ENCODE measurements around the gene TGM1. TPM values are rescaled to one million over a fixed set of nuclear protein-coding genes. Genes with fewer than 3 reads are reported as not detected.
A peak's percentile ranks its signal among the peaks of the same experiment; 100 is the strongest.

Gene TGM1
- total RNA-seq, 1 donor from 2014 or later: 88.7 TPM

GRCh38 chr14:24233538-24233866, 29.5 kb downstream of the TGM1 start:
- peak overlapping the region; percentile 63 for H3K4me3 ChIP-seq (ENCODE audit: low read depth, low read length)
- TF ChIP-seq CTCF (IDR thresholded peaks at IDR 0.05; ENCODE audit: insufficient read depth, low read length, severe bottlenecking): no peak
- no peaks in the 10 kb centered on the region for H3K27me3 ChIP-seq (ENCODE audit: control insufficient read depth, insufficient read depth, low read length)
- FAIRE-seq (no peak), DNase-seq (ENCODE audit: low read depth) (peak; percentile 21)
- H3K36me3 ChIP-seq (ENCODE audit: control insufficient read depth, insufficient read depth, low read length): peaks cover 16% of the 10 kb centered on the region

- H3K27me3 ChIP-seq (ENCODE audit: control insufficient read depth, insufficient read depth, low read length): no peaks in the 10 kb centered on the region
- TF ChIP-seq CTCF (IDR thresholded peaks at IDR 0.05; ENCODE audit: insufficient read depth, low read length, severe bottlenecking): no peak
- no peak for FAIRE-seq
- H3K36me3 ChIP-seq (ENCODE audit: control insufficient read depth, insufficient read depth, low read length): peaks cover 17% of the 10 kb centered on the region
- peak; percentile 35 for DNase-seq (ENCODE audit: low read depth)
- peak within 1 kb of the TSS; percentile 63 for H3K4me3 ChIP-seq (ENCODE audit: low read depth, low read length)
These were observed 30.1 kb downstream of the TGM1 start, which contains the start of gene GMPR2 for GRCh38 chr14:24232645-24233537. Gene GMPR2, plus strand, starts transcription at chr14:24232929. Its CDS starts 325 bp downstream, at chr14:24233254.

DNA sequence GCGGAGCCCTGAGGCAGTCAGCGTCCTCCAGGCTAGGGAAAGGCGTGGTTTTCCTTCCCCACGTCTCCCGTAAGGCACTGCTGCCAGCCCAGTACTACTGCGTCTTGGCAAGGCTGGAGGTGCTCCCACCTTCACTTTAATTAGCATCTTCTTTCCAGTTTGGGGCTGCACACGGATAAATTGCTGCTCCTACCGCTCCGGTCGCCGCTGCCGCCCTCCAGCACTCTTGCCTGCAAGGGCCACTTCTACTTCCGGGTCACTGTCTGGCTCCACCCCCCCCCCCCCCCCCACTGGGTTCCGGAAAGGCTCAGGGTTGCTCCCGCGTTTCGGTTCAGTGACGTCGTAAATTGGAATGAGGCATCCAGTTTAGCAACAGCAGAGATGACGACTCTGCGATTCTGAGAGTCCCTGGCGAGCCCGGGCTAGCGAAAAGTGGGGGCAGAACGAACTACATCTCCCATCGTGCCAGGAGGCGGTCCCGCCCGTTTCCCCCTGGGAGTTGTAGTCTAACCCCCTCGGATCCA, 30.8 kb downstream of the TGM1 start, which contains the start of gene NEDD8:
NEDD8 (minus strand) TSS at position 247 of the 524 bp plus-strand sequence; CDS start at position 147, 100 bp downstream.
- TF ChIP-seq CTCF (IDR thresholded peaks at IDR 0.05; ENCODE audit: insufficient read depth, low read length, severe bottlenecking): no peak
- Histone ChIP-seq H3K36me3 (ENCODE audit: control insufficient read depth, insufficient read depth, low read length) (peaks cover 15% of the 10 kb centered on the region), H3K4me3 (ENCODE audit: low read depth, low read length) (peak within 1 kb of the TSS; percentile 63), H3K27me3 (ENCODE audit: control insufficient read depth, insufficient read depth, low read length) (no peaks in the 10 kb centered on the region)
- FAIRE-seq (no peak), DNase-seq (ENCODE audit: low read depth) (peak; percentile 97)

DNA sequence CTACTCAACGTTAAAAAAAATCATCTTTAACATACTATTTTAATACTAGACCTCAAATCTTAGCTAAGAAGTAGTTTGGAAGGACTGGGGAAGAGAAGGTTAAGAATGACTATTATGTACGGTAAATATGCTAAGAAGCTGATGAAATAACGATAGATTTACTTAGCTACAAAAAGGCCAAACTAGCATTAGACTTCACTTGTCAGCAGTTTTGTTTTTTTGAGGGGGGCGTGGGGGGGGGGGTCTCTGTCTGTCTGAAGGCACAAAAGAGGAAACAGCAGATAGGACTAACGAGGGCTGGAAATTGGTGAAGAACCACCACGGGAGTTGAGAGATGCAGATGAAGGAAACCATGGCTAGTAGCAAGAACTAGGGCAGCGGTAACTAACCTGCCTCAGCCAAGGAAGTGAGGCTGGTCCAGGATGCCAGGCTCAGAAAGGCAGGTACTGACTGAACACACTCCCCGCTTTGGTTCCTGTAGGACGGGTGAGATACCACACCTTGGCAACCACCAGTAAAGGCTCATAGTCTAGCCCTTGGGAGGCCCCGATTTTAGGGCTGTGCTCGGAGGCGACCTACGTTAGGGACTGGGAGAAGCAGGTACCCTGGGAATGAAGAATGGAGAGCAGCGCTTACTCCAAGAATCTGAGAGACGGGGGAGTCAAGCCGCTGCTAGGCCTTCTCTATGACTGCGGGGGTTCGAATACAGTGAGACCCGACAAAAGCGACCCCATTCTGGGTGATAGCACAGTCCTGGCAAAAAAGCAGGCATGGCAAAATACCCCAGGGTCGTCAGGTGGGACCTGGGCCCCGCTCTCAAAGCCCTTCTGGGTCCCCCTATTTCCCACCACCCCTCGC, 31.5 kb downstream of the TGM1 start:
- Histone ChIP-seq H3K36me3 (ENCODE audit: control insufficient read depth, insufficient read depth, low read length) (peaks cover 12% of the 10 kb centered on the region), H3K4me3 (ENCODE audit: low read depth, low read length) (peak overlapping the region; percentile 63), H3K27me3 (ENCODE audit: control insufficient read depth, insufficient read depth, low read length) (no peaks in the 10 kb centered on the region)
- FAIRE-seq (no peak), DNase-seq (ENCODE audit: low read depth) (peak; percentile 30)
- no peak for TF ChIP-seq CTCF (IDR thresholded peaks at IDR 0.05; ENCODE audit: insufficient read depth, low read length, severe bottlenecking)

- no peak for FAIRE-seq
- DNase-seq (ENCODE audit: low read depth): no peak
- TF ChIP-seq CTCF (IDR thresholded peaks at IDR 0.05; ENCODE audit: insufficient read depth, low read length, severe bottlenecking): no peak
- Histone ChIP-seq H3K4me3 (ENCODE audit: low read depth, low read length) (no peak overlapping the region), H3K27me3 (ENCODE audit: control insufficient read depth, insufficient read depth, low read length) (no peaks in the 10 kb centered on the region), H3K36me3 (ENCODE audit: control insufficient read depth, insufficient read depth, low read length) (peaks cover 3% of the 10 kb centered on the region)
These were observed 34.1 kb downstream of the TGM1 start for GRCh38 chr14:24228902-24229301.

All from bronchial epithelial cell (primary cell).